Measurements from ENCODE around the gene ITGAL. TPM values are rescaled to one million over a fixed set of nuclear protein-coding genes. Genes with fewer than 3 reads are reported as not detected.

ITGAL gene
- total and polyA plus RNA-seq, 2 donors (not counting 1 experiment from before 2014, with no cell fraction given) = 110 to 184 TPM

DNA sequence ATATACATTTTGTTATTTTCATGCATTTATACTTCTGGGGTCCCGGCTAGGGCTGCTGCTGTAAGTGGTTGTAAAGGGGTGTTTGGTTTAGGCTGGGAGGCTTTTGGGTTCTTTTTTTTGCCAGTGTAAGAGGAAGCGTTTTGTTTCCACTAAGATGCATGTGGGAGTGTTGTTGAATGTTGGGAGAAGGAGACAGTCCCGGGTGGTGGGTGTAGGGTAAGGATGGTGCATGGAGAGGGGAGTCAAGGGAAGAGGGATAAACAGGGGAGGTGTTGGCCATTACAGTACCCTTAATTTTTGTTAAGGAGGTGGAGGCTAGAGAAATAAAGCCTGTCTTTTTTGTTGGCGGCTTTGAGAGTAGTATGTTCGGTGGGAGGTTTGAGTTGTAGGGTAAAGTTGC is 70.5 kb downstream of the ITGAL start:
- Mint-ChIP-seq H3K9me3 (ENCODE audit: insufficient read depth) (no peaks in the 10 kb centered on the region), H3K4me3 (no peak overlapping the region), H3K27ac (no peak overlapping the region), H3K4me1 (no peaks in the 10 kb centered on the region), H3K27me3 (no peaks in the 10 kb centered on the region)
- DNase-seq (no peak), ATAC-seq (ENCODE audit: low read depth) (no peak)
- Histone ChIP-seq H2AFZ (ENCODE audit: insufficient read depth, low read depth, low read length, poor library complexity, severe bottlenecking) (no peak overlapping the region), H3K4me2 (replicated peaks; ENCODE audit: low read depth, low read length, poor library complexity, severe bottlenecking) (no peak overlapping the region), H3K9me3 (ENCODE audit: control extremely low read depth in 1 of 3, control insufficient read depth in 2 of 3, insufficient read depth in 1 of 3, low read length in 2 of 3) (no peaks in the 10 kb centered on the region), H3K79me2 (ENCODE audit: control insufficient read depth, insufficient read depth, low read length) (peaks cover 89% of the 10 kb centered on the region), H3K9ac (ENCODE audit: low read length) (no peak overlapping the region), H3K27ac (ENCODE audit: low read length in 2 of 2) (no peak overlapping the region), H3K27me3 (replicated peaks in 1 of 4; ENCODE audit: control extremely low read depth in 1 of 4, control insufficient read depth in 3 of 4, insufficient read depth in 4 of 4, low read length in 3 of 4) (no peaks in the 10 kb centered on the region), H3K36me3 (replicated peaks in 1 of 2; ENCODE audit: control extremely low read depth in 1 of 2, control insufficient read depth in 1 of 2, extremely low read depth in 1 of 2, insufficient read depth in 2 of 2, low read length in 1 of 2) (no peaks in the 10 kb centered on the region), H3K4me3 (ENCODE audit: control extremely low read depth in 1 of 5, extremely low read depth in 1 of 5, insufficient read depth in 1 of 5, low read depth in 2 of 5, low read length in 4 of 5) (no peak overlapping the region), H3K4me1 (ENCODE audit: control insufficient read depth in 2 of 2, insufficient read depth in 2 of 2, low read length in 2 of 2) (no peaks in the 10 kb centered on the region), H4K20me1 (ENCODE audit: control insufficient read depth, insufficient read depth, low read length, poor library complexity, severe bottlenecking) (no peaks in the 10 kb centered on the region)
- ChIA-PET CTCF (no interaction called here), POLR2A (interaction anchor here (0.6 kb wide), 1 partner anchor 94 kb away, joined by 3 read pairs; no protein-coding TSS in a partner anchor)
- no peak for TF ChIP-seq CTCF (IDR thresholded peaks at IDR 0.05)
- no peak for TF ChIP-seq EZH2 (IDR thresholded peaks at IDR 0.05; ENCODE audit: borderline replicate concordance, insufficient read depth, low read depth, low read length, poor library complexity, severe bottlenecking)
- intact Hi-C loops (cut with micrococcal nuclease) = no loop called here
- 95% methylated on average over 4 of the region's 5 CpGs for WGBS (ENCODE audit: insufficient coverage)

DNA sequence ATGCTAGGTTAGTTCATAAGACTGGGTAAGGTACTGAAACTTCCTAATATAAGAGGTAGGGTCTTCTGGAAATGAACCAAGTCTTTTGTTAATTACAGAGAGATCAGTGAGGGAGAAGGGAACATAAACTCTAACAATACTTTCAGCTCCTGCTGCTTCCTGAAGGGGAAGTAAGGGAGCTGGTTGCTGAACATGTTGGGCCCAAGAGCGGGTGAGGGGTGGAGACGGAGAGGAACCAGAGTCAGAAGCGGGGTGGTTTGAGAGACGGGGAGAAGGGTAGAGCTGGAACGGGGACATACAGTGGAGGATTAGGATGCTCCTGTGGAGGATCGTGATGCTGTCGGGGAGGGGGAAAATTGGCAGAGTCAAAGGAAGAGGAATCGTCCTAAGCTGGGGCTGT is 73.6 kb downstream of the ITGAL start:
- peaks cover 88% of the 10 kb centered on the region for H3K79me2 ChIP-seq (ENCODE audit: control insufficient read depth, insufficient read depth, low read length)
- no peak overlapping the region for H2AFZ ChIP-seq (ENCODE audit: insufficient read depth, low read depth, low read length, poor library complexity, severe bottlenecking)
- H3K9ac ChIP-seq (ENCODE audit: low read length) = no peak overlapping the region
- Mint-ChIP-seq H3K27me3 (no peaks in the 10 kb centered on the region), H3K27ac (no peak overlapping the region), H3K9me3 (ENCODE audit: insufficient read depth) (no peaks in the 10 kb centered on the region), H3K4me1 (no peaks in the 10 kb centered on the region), H3K4me3 (no peak overlapping the region)
- no peak overlapping the region for H3K4me3 ChIP-seq (ENCODE audit: control extremely low read depth in 1 of 5, extremely low read depth in 1 of 5, insufficient read depth in 1 of 5, low read depth in 2 of 5, low read length in 4 of 5)
- no peaks in the 10 kb centered on the region for H3K4me1 ChIP-seq (ENCODE audit: control insufficient read depth in 2 of 2, insufficient read depth in 2 of 2, low read length in 2 of 2)
- no peaks in the 10 kb centered on the region for H3K36me3 ChIP-seq (replicated peaks in 1 of 2; ENCODE audit: control extremely low read depth in 1 of 2, control insufficient read depth in 1 of 2, extremely low read depth in 1 of 2, insufficient read depth in 2 of 2, low read length in 1 of 2)
- no peaks in the 10 kb centered on the region for H4K20me1 ChIP-seq (ENCODE audit: control insufficient read depth, insufficient read depth, low read length, poor library complexity, severe bottlenecking)
- POLR2A ChIA-PET = no interaction called here
- WGBS (ENCODE audit: insufficient coverage) = 74% methylated on average over 8 of the region's 8 CpGs
- intact Hi-C loops (cut with micrococcal nuclease) = no loop called here
- H3K27me3 ChIP-seq (replicated peaks in 1 of 4; ENCODE audit: control extremely low read depth in 1 of 4, control insufficient read depth in 3 of 4, insufficient read depth in 4 of 4, low read length in 3 of 4) = no peaks in the 10 kb centered on the region
- H3K9me3 ChIP-seq (ENCODE audit: control extremely low read depth in 1 of 3, control insufficient read depth in 2 of 3, insufficient read depth in 1 of 3, low read length in 2 of 3) = no peaks in the 10 kb centered on the region
- TF ChIP-seq CTCF (IDR thresholded peaks at IDR 0.05) = no peak
- TF ChIP-seq EZH2 (IDR thresholded peaks at IDR 0.05; ENCODE audit: borderline replicate concordance, insufficient read depth, low read depth, low read length, poor library complexity, severe bottlenecking) = no peak
- H3K4me2 ChIP-seq (replicated peaks; ENCODE audit: low read depth, low read length, poor library complexity, severe bottlenecking) = no peak overlapping the region
- CTCF ChIA-PET = no interaction called here
- no peak for ATAC-seq (ENCODE audit: low read depth)
- no peak for DNase-seq
- H3K27ac ChIP-seq (ENCODE audit: low read length in 2 of 2) = no peak overlapping the region

All from B cell (primary cell).